ENCODE data around the gene CXXC4. TPM values are rescaled to one million over a fixed set of nuclear protein-coding genes. Genes with fewer than 3 reads are reported as not detected.
A peak's percentile ranks its signal among the peaks of the same experiment; 100 is the strongest.

The CXXC4 gene
- total and polyA plus RNA-seq, 2 experiments from 2014 or later, result 2.8 to 14.9 TPM

DNA sequence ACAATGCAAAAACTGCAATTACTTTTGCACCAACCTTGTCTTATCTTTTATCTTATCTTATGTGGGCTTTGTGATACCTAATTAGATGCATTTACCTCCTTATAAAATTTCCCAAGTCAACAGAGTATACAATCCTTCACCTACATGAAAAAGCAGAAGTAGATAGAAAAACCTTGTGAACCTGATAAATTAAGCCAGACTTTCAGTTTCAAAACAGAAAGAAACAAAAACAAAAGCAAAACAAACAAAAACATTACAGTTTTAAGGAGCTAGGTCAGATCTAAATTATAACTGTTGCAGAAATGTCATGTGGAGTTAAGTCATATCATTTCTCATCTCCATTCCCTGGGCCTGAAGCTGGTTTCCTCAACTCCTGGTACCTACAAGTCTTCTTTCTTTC is 24.9 kb upstream of the CXXC4 start:
- no peaks in the 10 kb centered on the region for H4K20me1 ChIP-seq (ENCODE audit: insufficient read depth, poor library complexity, severe bottlenecking)
- no peak overlapping the region for H2AFZ ChIP-seq
- no peaks in the 10 kb centered on the region for H3K36me3 ChIP-seq (replicated peaks; ENCODE audit: insufficient read depth, low read depth)
- no peak overlapping the region for H3K4me2 ChIP-seq
- no peak for DNase-seq (ENCODE audit: low spot score)
- no peaks in the 10 kb centered on the region for H3K4me1 ChIP-seq (ENCODE audit: insufficient read depth)
- H3K27me3 ChIP-seq, result no peaks in the 10 kb centered on the region
- no peak overlapping the region for H3K27ac ChIP-seq
- H3K4me3 ChIP-seq, result no peak overlapping the region
- TF ChIP-seq EZH2 (IDR thresholded peaks at IDR 0.05; ENCODE audit: borderline replicate concordance) (no peak), EZH2phosphoT487 (IDR thresholded peaks at IDR 0.05; ENCODE audit: low read depth, severe bottlenecking, unreplicated experiment) (no peak)
- TF ChIP-seq, protein P1, sequence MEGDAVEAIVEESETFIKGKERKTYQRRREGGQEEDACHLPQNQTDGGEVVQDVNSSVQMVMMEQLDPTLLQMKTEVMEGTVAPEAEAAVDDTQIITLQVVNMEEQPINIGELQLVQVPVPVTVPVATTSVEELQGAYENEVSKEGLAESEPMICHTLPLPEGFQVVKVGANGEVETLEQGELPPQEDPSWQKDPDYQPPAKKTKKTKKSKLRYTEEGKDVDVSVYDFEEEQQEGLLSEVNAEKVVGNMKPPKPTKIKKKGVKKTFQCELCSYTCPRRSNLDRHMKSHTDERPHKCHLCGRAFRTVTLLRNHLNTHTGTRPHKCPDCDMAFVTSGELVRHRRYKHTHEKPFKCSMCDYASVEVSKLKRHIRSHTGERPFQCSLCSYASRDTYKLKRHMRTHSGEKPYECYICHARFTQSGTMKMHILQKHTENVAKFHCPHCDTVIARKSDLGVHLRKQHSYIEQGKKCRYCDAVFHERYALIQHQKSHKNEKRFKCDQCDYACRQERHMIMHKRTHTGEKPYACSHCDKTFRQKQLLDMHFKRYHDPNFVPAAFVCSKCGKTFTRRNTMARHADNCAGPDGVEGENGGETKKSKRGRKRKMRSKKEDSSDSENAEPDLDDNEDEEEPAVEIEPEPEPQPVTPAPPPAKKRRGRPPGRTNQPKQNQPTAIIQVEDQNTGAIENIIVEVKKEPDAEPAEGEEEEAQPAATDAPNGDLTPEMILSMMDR (IDR thresholded peaks at IDR 0.05; ENCODE audit: poor library complexity), result no peak
- H3K79me2 ChIP-seq, result no peaks in the 10 kb centered on the region
- no peaks in the 10 kb centered on the region for H3K9me2 ChIP-seq (replicated peaks; ENCODE audit: insufficient read depth)
- no peaks in the 10 kb centered on the region for H3K9me3 ChIP-seq (ENCODE audit: low read depth)

DNA sequence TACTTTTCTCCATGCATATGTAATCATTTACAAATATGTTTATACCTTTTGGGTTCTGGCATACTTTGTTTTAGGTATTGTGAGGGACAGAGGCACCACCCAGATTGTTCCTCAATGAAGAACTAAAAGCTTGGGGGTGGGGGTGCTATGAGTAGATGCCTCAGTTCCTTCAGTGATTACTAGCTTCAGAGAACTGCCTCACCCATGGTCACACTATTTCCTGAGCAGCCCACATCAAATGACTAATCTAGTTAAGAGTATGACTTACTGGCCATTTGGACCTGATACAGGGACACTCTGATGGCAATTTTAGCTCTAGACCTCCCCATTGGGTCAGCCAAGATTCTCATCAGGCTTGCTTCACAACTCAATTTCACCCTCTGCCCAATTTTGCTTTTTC is 22.2 kb upstream of the CXXC4 start:
- no peaks in the 10 kb centered on the region for H3K36me3 ChIP-seq (replicated peaks; ENCODE audit: insufficient read depth, low read depth)
- no peak overlapping the region for H3K4me3 ChIP-seq
- no peaks in the 10 kb centered on the region for H3K27me3 ChIP-seq
- no peaks in the 10 kb centered on the region for H3K9me3 ChIP-seq (ENCODE audit: low read depth)
- H3K27ac ChIP-seq, result no peak overlapping the region
- H3K4me2 ChIP-seq, result no peak overlapping the region
- no peaks in the 10 kb centered on the region for H3K79me2 ChIP-seq
- no peak overlapping the region for H2AFZ ChIP-seq
- no peaks in the 10 kb centered on the region for H3K4me1 ChIP-seq (ENCODE audit: insufficient read depth)
- no peak for DNase-seq (ENCODE audit: low spot score)
- H3K9me2 ChIP-seq (replicated peaks; ENCODE audit: insufficient read depth), result no peaks in the 10 kb centered on the region
- H4K20me1 ChIP-seq (ENCODE audit: insufficient read depth, poor library complexity, severe bottlenecking), result no peaks in the 10 kb centered on the region
- TF ChIP-seq, protein P1 (IDR thresholded peaks at IDR 0.05; ENCODE audit: poor library complexity), result no peak
- no peak for TF ChIP-seq EZH2phosphoT487 (IDR thresholded peaks at IDR 0.05; ENCODE audit: low read depth, severe bottlenecking, unreplicated experiment)
- no peak for TF ChIP-seq EZH2 (IDR thresholded peaks at IDR 0.05; ENCODE audit: borderline replicate concordance)

DNA sequence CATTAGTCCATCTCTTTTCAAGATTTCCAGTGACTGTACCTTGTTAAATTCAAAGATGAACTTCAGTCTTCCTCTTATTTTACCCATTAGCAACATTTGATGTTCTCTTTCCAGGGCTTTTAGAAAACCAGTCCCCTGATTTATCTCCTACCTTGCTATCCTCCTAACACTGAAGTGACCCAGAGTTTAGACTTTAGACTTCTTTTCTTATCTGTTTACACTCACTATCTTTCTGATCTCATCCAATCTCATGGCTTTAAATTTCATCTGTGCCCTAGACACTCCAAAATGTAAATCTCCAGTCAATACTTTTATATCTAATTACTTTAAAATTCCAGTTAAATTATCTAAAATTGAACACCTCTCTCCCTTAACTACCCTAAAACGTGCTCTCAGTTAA is 13.5 kb upstream of the CXXC4 start:
- H3K9me2 ChIP-seq (replicated peaks; ENCODE audit: insufficient read depth), result no peaks in the 10 kb centered on the region
- no peaks in the 10 kb centered on the region for H3K36me3 ChIP-seq (replicated peaks; ENCODE audit: insufficient read depth, low read depth)
- H4K20me1 ChIP-seq (ENCODE audit: insufficient read depth, poor library complexity, severe bottlenecking), result no peaks in the 10 kb centered on the region
- TF ChIP-seq EZH2 (IDR thresholded peaks at IDR 0.05; ENCODE audit: borderline replicate concordance) (no peak), EZH2phosphoT487 (IDR thresholded peaks at IDR 0.05; ENCODE audit: low read depth, severe bottlenecking, unreplicated experiment) (no peak)
- TF ChIP-seq, protein P1 (IDR thresholded peaks at IDR 0.05; ENCODE audit: poor library complexity), result no peak
- WGBS (ENCODE audit: low lambda C conversion rate, missing lambda C conversion rate), result 56% methylated on average over 1 of the region's 1 CpG
- H3K4me3 ChIP-seq, result no peak overlapping the region
- H3K27ac ChIP-seq, result peak overlapping the region; percentile 81
- no peaks in the 10 kb centered on the region for H3K27me3 ChIP-seq
- no peaks in the 10 kb centered on the region for H3K9me3 ChIP-seq (ENCODE audit: low read depth)
- H2AFZ ChIP-seq, result no peak overlapping the region
- H3K4me1 ChIP-seq (ENCODE audit: insufficient read depth), result peaks cover 24% of the 10 kb centered on the region
- DNase-seq (ENCODE audit: low spot score), result no peak
- peak overlapping the region; percentile 40 for H3K4me2 ChIP-seq
- no peaks in the 10 kb centered on the region for H3K79me2 ChIP-seq

DNA sequence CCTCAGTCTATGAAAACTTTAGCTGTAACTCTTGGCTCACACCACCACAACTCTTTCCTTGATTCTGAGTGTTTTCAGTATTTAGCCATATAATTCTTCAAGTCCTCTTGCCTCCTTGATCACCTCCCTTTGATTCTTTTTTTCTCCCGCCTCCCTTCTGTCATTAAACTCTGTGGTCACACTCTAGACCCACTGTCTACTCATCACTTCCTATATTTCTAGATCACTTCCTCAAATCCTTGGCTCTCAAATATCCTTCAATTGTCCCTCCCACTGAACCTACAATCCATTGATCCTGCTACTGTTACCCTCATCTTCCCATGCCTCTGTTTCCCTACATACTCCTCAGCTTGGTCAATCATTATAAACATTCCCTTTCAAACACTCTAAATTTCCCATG is 12.4 kb upstream of the CXXC4 start:
- Histone ChIP-seq H3K36me3 (replicated peaks; ENCODE audit: insufficient read depth, low read depth) (no peaks in the 10 kb centered on the region), H3K27me3 (no peaks in the 10 kb centered on the region), H2AFZ (no peak overlapping the region), H4K20me1 (ENCODE audit: insufficient read depth, poor library complexity, severe bottlenecking) (no peaks in the 10 kb centered on the region), H3K79me2 (no peaks in the 10 kb centered on the region), H3K4me3 (no peak overlapping the region), H3K4me1 (ENCODE audit: insufficient read depth) (peaks cover 24% of the 10 kb centered on the region), H3K9me2 (replicated peaks; ENCODE audit: insufficient read depth) (no peaks in the 10 kb centered on the region), H3K27ac (peak overlapping the region; percentile 73), H3K4me2 (peak overlapping the region; percentile 40), H3K9me3 (ENCODE audit: low read depth) (no peaks in the 10 kb centered on the region)
- 33% methylated on average over 1 of the region's 1 CpG for WGBS (ENCODE audit: low lambda C conversion rate, missing lambda C conversion rate)
- TF ChIP-seq, protein P1 (IDR thresholded peaks at IDR 0.05; ENCODE audit: poor library complexity), result no peak
- TF ChIP-seq EZH2 (IDR thresholded peaks at IDR 0.05; ENCODE audit: borderline replicate concordance) (no peak), EZH2phosphoT487 (IDR thresholded peaks at IDR 0.05; ENCODE audit: low read depth, severe bottlenecking, unreplicated experiment) (no peak)
- DNase-seq (ENCODE audit: low spot score), result no peak
